ENCODE data around the gene FEV.
A peak's percentile ranks its signal among the peaks of the same experiment; 100 is the strongest.

The FEV gene

DNA sequence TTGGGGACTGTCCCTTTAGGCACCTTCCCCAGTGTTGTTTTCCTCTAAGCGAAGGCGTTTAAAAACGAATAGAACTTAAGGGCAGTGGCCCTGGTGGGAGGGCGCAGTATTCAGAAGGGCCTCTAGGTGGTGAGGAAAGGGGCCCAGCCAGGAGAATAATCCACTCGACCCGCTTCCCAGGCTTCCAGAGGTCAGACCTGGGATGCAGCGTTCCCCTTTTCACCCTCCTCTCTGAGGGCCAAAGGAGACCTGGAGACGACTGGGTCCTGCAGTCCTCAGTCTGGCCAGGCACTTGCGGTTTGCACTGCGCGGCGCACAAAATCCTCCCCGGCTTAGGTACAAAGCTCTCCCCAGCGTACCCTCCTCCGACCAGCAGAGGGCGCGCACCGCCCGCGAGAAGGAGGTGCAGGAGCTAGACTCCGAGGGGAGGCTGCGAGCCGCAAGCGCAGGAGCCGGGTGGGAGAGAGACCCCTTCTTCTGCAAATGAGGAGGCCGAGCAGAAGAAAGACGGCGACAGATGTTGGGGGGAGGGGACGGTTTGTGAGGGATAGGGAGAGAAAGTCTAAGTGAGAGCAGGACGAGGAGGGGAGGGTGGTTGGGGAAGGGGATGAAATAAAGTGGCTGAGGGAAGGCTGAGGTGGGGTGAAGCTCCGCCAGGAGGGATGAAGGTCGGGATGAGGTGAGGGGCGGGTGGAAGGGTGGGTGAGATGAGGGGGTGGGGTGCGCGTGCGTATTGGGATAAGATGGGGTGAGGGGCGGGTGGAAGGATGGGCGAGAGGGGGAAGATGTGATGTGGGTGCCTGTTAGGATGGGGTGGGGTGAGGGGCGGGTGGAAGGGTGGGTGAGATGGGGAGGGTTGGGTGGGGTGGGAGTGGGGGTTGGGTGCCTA lies 4.9 kb downstream of the FEV start:
- peaks cover 11% of the 10 kb centered on the region for H3K4me1 ChIP-seq (ENCODE audit: control insufficient read depth, insufficient read depth, low read length)
- H3K9me3 ChIP-seq (ENCODE audit: control insufficient read depth, low read length): no peaks in the 10 kb centered on the region
- 3 to 4% methylated on average over 38 of the region's 39 CpGs for WGBS, 2 experiments
- peaks cover 100% of the 10 kb centered on the region for H3K27me3 ChIP-seq (ENCODE audit: control insufficient read depth, insufficient read depth, low read length, poor library complexity, severe bottlenecking)
- H3K4me3 ChIP-seq (ENCODE audit: insufficient read depth, low read depth, low read length): peak overlapping the region; percentile 18
- H3K36me3 ChIP-seq (ENCODE audit: control insufficient read depth, insufficient read depth, low read length): no peaks in the 10 kb centered on the region
- no peak overlapping the region for H3K27ac ChIP-seq (ENCODE audit: insufficient read depth, low read depth, low read length, poor library complexity, severe bottlenecking)

DNA sequence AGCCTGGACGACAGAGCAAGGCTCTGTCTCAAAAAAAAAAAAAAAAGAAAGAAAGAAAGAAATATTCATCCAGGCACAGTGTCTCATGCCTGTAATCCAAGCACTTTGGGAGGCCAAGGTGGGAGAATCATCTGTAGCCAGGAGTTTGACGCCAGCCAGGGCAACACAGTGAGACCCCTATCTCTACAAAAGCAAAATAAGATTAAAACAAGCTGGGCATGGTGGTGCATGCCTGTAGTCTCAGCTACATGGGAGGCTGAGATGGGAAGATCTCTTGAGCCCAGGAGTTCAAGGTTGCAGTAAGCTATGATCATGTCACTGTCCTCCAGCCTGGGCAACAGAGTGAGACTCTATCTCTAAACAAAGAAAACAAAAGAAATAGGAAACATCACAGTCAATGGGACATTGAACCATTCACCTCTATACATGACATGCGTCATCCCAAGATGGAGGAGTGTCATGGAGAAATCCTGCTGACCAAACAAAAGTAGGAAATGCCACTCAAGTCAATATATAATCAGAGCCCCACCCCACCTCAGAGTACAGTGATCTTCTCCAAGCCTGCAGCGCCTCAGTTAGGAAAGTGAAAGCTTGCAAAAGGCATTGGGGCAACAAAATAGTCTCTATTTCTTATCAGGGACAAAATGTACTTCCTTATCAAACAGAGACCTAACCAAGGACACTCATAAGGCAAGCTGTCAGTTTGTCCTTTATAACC lies 9.8 kb downstream of the FEV start:
- 66 to 76% methylated on average over 4 of the region's 4 CpGs for WGBS, 2 experiments
- Histone ChIP-seq H3K4me3 (ENCODE audit: insufficient read depth, low read depth, low read length) (no peak overlapping the region), H3K9me3 (ENCODE audit: control insufficient read depth, low read length) (no peaks in the 10 kb centered on the region), H3K27ac (ENCODE audit: insufficient read depth, low read depth, low read length, poor library complexity, severe bottlenecking) (no peak overlapping the region), H3K4me1 (ENCODE audit: control insufficient read depth, insufficient read depth, low read length) (no peaks in the 10 kb centered on the region), H3K27me3 (ENCODE audit: control insufficient read depth, insufficient read depth, low read length, poor library complexity, severe bottlenecking) (peaks cover 82% of the 10 kb centered on the region), H3K36me3 (ENCODE audit: control insufficient read depth, insufficient read depth, low read length) (no peaks in the 10 kb centered on the region)

- WGBS, 2 experiments: 30 to 37% methylated on average over 1 of the region's 1 CpG
- H3K4me3 ChIP-seq (ENCODE audit: insufficient read depth, low read depth, low read length): no peak overlapping the region
- H3K27me3 ChIP-seq (ENCODE audit: control insufficient read depth, insufficient read depth, low read length, poor library complexity, severe bottlenecking): peaks cover 73% of the 10 kb centered on the region
- H3K4me1 ChIP-seq (ENCODE audit: control insufficient read depth, insufficient read depth, low read length): no peaks in the 10 kb centered on the region
- H3K9me3 ChIP-seq (ENCODE audit: control insufficient read depth, low read length): no peaks in the 10 kb centered on the region
- H3K27ac ChIP-seq (ENCODE audit: insufficient read depth, low read depth, low read length, poor library complexity, severe bottlenecking): no peak overlapping the region
- no peaks in the 10 kb centered on the region for H3K36me3 ChIP-seq (ENCODE audit: control insufficient read depth, insufficient read depth, low read length)
Measured at GRCh38 chr2:218970894-218971293, 14.1 kb downstream of the FEV start.

GRCh38 chr2:218964041-218964771 lies 20.8 kb downstream of the FEV start:
- no peaks in the 10 kb centered on the region for H3K9me3 ChIP-seq (ENCODE audit: control insufficient read depth, low read length)
- peaks cover 60% of the 10 kb centered on the region for H3K27me3 ChIP-seq (ENCODE audit: control insufficient read depth, insufficient read depth, low read length, poor library complexity, severe bottlenecking)
- no peak overlapping the region for H3K4me3 ChIP-seq (ENCODE audit: insufficient read depth, low read depth, low read length)
- H3K4me1 ChIP-seq (ENCODE audit: control insufficient read depth, insufficient read depth, low read length): peaks cover 28% of the 10 kb centered on the region
- H3K27ac ChIP-seq (ENCODE audit: insufficient read depth, low read depth, low read length, poor library complexity, severe bottlenecking): peak overlapping the region; percentile 77
- H3K36me3 ChIP-seq (ENCODE audit: control insufficient read depth, insufficient read depth, low read length): no peaks in the 10 kb centered on the region
- WGBS, 2 experiments: 72 to 76% methylated on average over 5 of the region's 5 CpGs

- H3K4me3 ChIP-seq (ENCODE audit: insufficient read depth, low read depth, low read length): peak overlapping the region; percentile 0
- 28 to 33% methylated on average over 5 of the region's 5 CpGs for WGBS, 2 experiments
Measured at GRCh38 chr2:218963601-218964000, 21.4 kb downstream of the FEV start.

GRCh38 chr2:218962859-218963492 lies 22.0 kb downstream of the FEV start:
- H3K27me3 ChIP-seq (ENCODE audit: control insufficient read depth, insufficient read depth, low read length, poor library complexity, severe bottlenecking): peaks cover 63% of the 10 kb centered on the region
- peak overlapping the region; percentile 51 for H3K4me3 ChIP-seq (ENCODE audit: insufficient read depth, low read depth, low read length)
- no peaks in the 10 kb centered on the region for H3K36me3 ChIP-seq (ENCODE audit: control insufficient read depth, insufficient read depth, low read length)
- H3K9me3 ChIP-seq (ENCODE audit: control insufficient read depth, low read length): no peaks in the 10 kb centered on the region
- H3K27ac ChIP-seq (ENCODE audit: insufficient read depth, low read depth, low read length, poor library complexity, severe bottlenecking): peak overlapping the region; percentile 77
- H3K4me1 ChIP-seq (ENCODE audit: control insufficient read depth, insufficient read depth, low read length): peaks cover 28% of the 10 kb centered on the region
- 1% methylated on average over 42 of the region's 42 CpGs for WGBS, 2 experiments

More at GRCh38 chr2:218963601-218964000, 21.4 kb downstream of the FEV start:
- peaks cover 28% of the 10 kb centered on the region for H3K4me1 ChIP-seq (ENCODE audit: control insufficient read depth, insufficient read depth, low read length)
- H3K36me3 ChIP-seq (ENCODE audit: control insufficient read depth, insufficient read depth, low read length): no peaks in the 10 kb centered on the region
- no peaks in the 10 kb centered on the region for H3K9me3 ChIP-seq (ENCODE audit: control insufficient read depth, low read length)
- peaks cover 63% of the 10 kb centered on the region for H3K27me3 ChIP-seq (ENCODE audit: control insufficient read depth, insufficient read depth, low read length, poor library complexity, severe bottlenecking)
- peak overlapping the region; percentile 77 for H3K27ac ChIP-seq (ENCODE audit: insufficient read depth, low read depth, low read length, poor library complexity, severe bottlenecking)

- Histone ChIP-seq H3K36me3 (ENCODE audit: control insufficient read depth, insufficient read depth, low read length) (no peaks in the 10 kb centered on the region), H3K27me3 (ENCODE audit: control insufficient read depth, insufficient read depth, low read length, poor library complexity, severe bottlenecking) (peaks cover 63% of the 10 kb centered on the region), H3K4me1 (ENCODE audit: control insufficient read depth, insufficient read depth, low read length) (peaks cover 28% of the 10 kb centered on the region), H3K4me3 (ENCODE audit: insufficient read depth, low read depth, low read length) (no peak overlapping the region), H3K9me3 (ENCODE audit: control insufficient read depth, low read length) (no peaks in the 10 kb centered on the region), H3K27ac (ENCODE audit: insufficient read depth, low read depth, low read length, poor library complexity, severe bottlenecking) (no peak overlapping the region)
- 26% methylated on average over 31 to 34 of the region's 34 CpGs for WGBS, 2 experiments
Measured at GRCh38 chr2:218961651-218962570, 23.1 kb downstream of the FEV start.

- Histone ChIP-seq H3K9me3 (ENCODE audit: control insufficient read depth, low read length) (no peaks in the 10 kb centered on the region), H3K4me1 (ENCODE audit: control insufficient read depth, insufficient read depth, low read length) (peaks cover 28% of the 10 kb centered on the region), H3K27ac (ENCODE audit: insufficient read depth, low read depth, low read length, poor library complexity, severe bottlenecking) (no peak overlapping the region), H3K36me3 (ENCODE audit: control insufficient read depth, insufficient read depth, low read length) (no peaks in the 10 kb centered on the region), H3K27me3 (ENCODE audit: control insufficient read depth, insufficient read depth, low read length, poor library complexity, severe bottlenecking) (peaks cover 65% of the 10 kb centered on the region), H3K4me3 (ENCODE audit: insufficient read depth, low read depth, low read length) (no peak overlapping the region)
- WGBS, 2 experiments: 16 to 19% methylated on average over 4 of the region's 4 CpGs
Measured at GRCh38 chr2:218961229-218961628, 23.8 kb downstream of the FEV start.

Measured in ectodermal cell (in vitro differentiated cells).